HG03108 (cell line): ENCODE data around the gene CELA2A.
"Not testable (repeated sequence)": the region's sequence is repeated elsewhere in the genome, so short reads cannot be mapped to it uniquely, and the experiment has no call there.

Experiments
- ATAC-seq: cut with Tn5 transposase; IDR thresholded peaks from one replicate; pipeline ENCODE4 v1.9.1; 2021; ENCODE audit warnings: moderate library complexity; ENCODE audit not compliant: unreplicated experiment

CELA2A gene

GRCh38 chr1:15444468-15445389, 11.8 kb upstream of the CELA2A start:
- ATAC-seq, result no peak

GRCh38 chr1:15445390-15446122, 11.0 kb upstream of the CELA2A start:
- ATAC-seq, result no peak

GRCh38 chr1:15446212-15446611, 10.3 kb upstream of the CELA2A start:
- no peak for ATAC-seq

- no peak for ATAC-seq
These were observed 7.6 kb upstream of the CELA2A start for GRCh38 chr1:15448877-15449462.

GRCh38 chr1:15449567-15449966, 7.0 kb upstream of the CELA2A start:
- ATAC-seq, result no peak

- ATAC-seq, result no peak
These were observed 5.4 kb upstream of the CELA2A start for GRCh38 chr1:15451014-15451722.

GRCh38 chr1:15452216-15452615, 4.3 kb upstream of the CELA2A start:
- ATAC-seq, result no peak

- no peak for ATAC-seq
These were observed 3.5 kb upstream of the CELA2A start for GRCh38 chr1:15452866-15453571.

GRCh38 chr1:15453734-15454133, 2.8 kb upstream of the CELA2A start:
- no peak for ATAC-seq

- no peak for ATAC-seq
These were observed 2.3 kb upstream of the CELA2A start for GRCh38 chr1:15454256-15454655.

- no peak for ATAC-seq
These were observed 1.0 kb upstream of the CELA2A start for GRCh38 chr1:15455522-15455921.

GRCh38 chr1:15457585-15457984, 1.1 kb downstream of the CELA2A start:
- ATAC-seq, result no peak

GRCh38 chr1:15458388-15458787, 1.9 kb downstream of the CELA2A start:
- not testable (repeated sequence) for ATAC-seq

GRCh38 chr1:15459771-15460707, 3.5 kb downstream of the CELA2A start:
- no peak for ATAC-seq

GRCh38 chr1:15460708-15461095, 4.2 kb downstream of the CELA2A start:
- no peak for ATAC-seq

- ATAC-seq, result not testable (repeated sequence)
These were observed 6.7 kb downstream of the CELA2A start for GRCh38 chr1:15463064-15463800.

GRCh38 chr1:15463926-15464322, 7.4 kb downstream of the CELA2A start:
- not testable (repeated sequence) for ATAC-seq

GRCh38 chr1:15465674-15466073, 9.1 kb downstream of the CELA2A start:
- ATAC-seq, result no peak
